Endothelial cell of umbilical vein (primary cell): ENCODE measurements around the gene DNAJC21. TPM values are rescaled to one million over a fixed set of nuclear protein-coding genes. Genes with fewer than 3 reads are reported as not detected.
A peak's percentile ranks its signal among the peaks of the same experiment; 100 is the strongest.

ENCODE experiments used
- BruUV-seq: library from RNA; stranded (reverse); fragments of 400-500 nt; replicated peaks from 2 replicates; lab custom pipeline; 2021; lab: Mats Ljungman, UMichigan
- CTCF ChIA-PET: fragments of 300-600, 350-600 bp; sonication (Branson Sonifier 250); formaldehyde crosslinking; loops from one replicate; lab custom pipeline; 2021; ENCODE audit warnings: antibody characterized with exemption, inconsistent platforms; lab: Charles Lee
- POLR2A ChIA-PET: fragments of 300-600, 350-600 bp; sonication (Branson Sonifier 250); formaldehyde crosslinking; loops from one replicate; lab custom pipeline; 2021; ENCODE audit warnings: antibody characterized with exemption, inconsistent platforms; lab: Charles Lee
- DNase-seq: peaks from one replicate; pipeline ENCODE4 v3.0.0-alpha.2; 2011; ENCODE audit warnings: low read depth, low spot score
- FAIRE-seq: peaks from 2 replicates; lab custom pipeline; 2011; peaks lifted over from hg19 to GRCh38; lab: Jason Lieb, UNC
- H2AFZ ChIP-seq: 2 replicates; pipeline ENCODE4 v1.6.0; 2012; ENCODE audit warnings: low read depth, low read length, control low read depth, inconsistent platforms
- H3K27ac ChIP-seq: 2 replicates; pipeline ENCODE4 v1.5.1; 2011; ENCODE audit warnings: low read depth, mild to moderate bottlenecking, control low read depth, low read length, moderate library complexity; ENCODE audit not compliant: insufficient read depth
- H3K27me3 ChIP-seq, 2 experiments: 2 replicates each; pipeline versions ENCODE4 v1.6.0 to v1.6.1; 2011; ENCODE audit warnings: low read length in 2 of 2, mixed read lengths in 1 of 2; ENCODE audit not compliant: control insufficient read depth in 2 of 2, insufficient read depth in 2 of 2
- H3K36me3 ChIP-seq, 2 experiments: 2 replicates in 1 of 2; 3 replicates in 1 of 2; pipeline ENCODE4 v1.5.1; 2011; ENCODE audit warnings: low read length in 2 of 2, mild to moderate bottlenecking in 1 of 2, moderate library complexity in 1 of 2; ENCODE audit not compliant: control insufficient read depth in 2 of 2, insufficient read depth in 2 of 2; ENCODE audit errors: extremely low read depth in 1 of 2
- H3K4me1 ChIP-seq: 3 replicates; pipeline ENCODE4 v1.5.1; 2011; ENCODE audit warnings: mild to moderate bottlenecking, low read length; ENCODE audit not compliant: control insufficient read depth, insufficient read depth; ENCODE audit errors: extremely low read depth
- H3K4me2 ChIP-seq: 2 replicates; pipeline ENCODE4 v1.6.1; 2011; ENCODE audit warnings: low read length, control low read depth, mixed read lengths; ENCODE audit not compliant: insufficient read depth
- H3K4me3 ChIP-seq, 3 experiments: fragments of 200-600 bp in 1 of 3; sonication (generic), shearing (Covaris generic) in 1 of 3; replicated peaks in 1 of 3; 2 replicates each; pipeline ENCODE4 v1.5.1; 2011 to 2016; ENCODE audit warnings: control low read depth in 3 of 3, low read length in 3 of 3, mild to moderate bottlenecking in 2 of 3, inconsistent platforms in 1 of 3, low read depth in 1 of 3, moderate library complexity in 1 of 3; ENCODE audit not compliant: insufficient read depth in 1 of 3
- H3K79me2 ChIP-seq: 2 replicates; pipeline ENCODE4 v1.6.0; 2012; ENCODE audit warnings: low read length, inconsistent platforms; ENCODE audit not compliant: control insufficient read depth, insufficient read depth
- H3K9ac ChIP-seq: replicated peaks from 2 replicates; pipeline ENCODE3; 2011; ENCODE audit warnings: low read length, control low read depth; ENCODE audit not compliant: insufficient read depth; ENCODE audit errors: extremely low read depth
- H3K9me1 ChIP-seq: replicated peaks from 3 replicates; pipeline ENCODE4 v1.6.0; 2011; ENCODE audit warnings: mild to moderate bottlenecking, low read length; ENCODE audit not compliant: control insufficient read depth, insufficient read depth; ENCODE audit errors: extremely low read depth
- H3K9me3 ChIP-seq: replicated peaks from 2 replicates; pipeline ENCODE4 v1.5.1; 2012; ENCODE audit warnings: low read length, inconsistent platforms; ENCODE audit not compliant: control insufficient read depth, insufficient read depth
- H4K20me1 ChIP-seq: replicated peaks from 2 replicates; pipeline ENCODE3; 2011; ENCODE audit warnings: mild to moderate bottlenecking, low read length; ENCODE audit not compliant: control insufficient read depth, insufficient read depth; ENCODE audit errors: extremely low read depth
- CTCF ChIP-seq, 2 donors: IDR thresholded peaks; 1 replicate in 1 of 2; 2 replicates in 1 of 2; pipeline ENCODE4 v1.5.1; 2011; ENCODE audit warnings: low read length in 2 of 2, mild to moderate bottlenecking in 2 of 2, moderate library complexity in 2 of 2, control low read depth in 1 of 2, inconsistent platforms in 1 of 2, low read depth in 1 of 2; ENCODE audit not compliant: insufficient read depth in 1 of 2; ENCODE audit errors: extremely low read depth in 1 of 2
- EZH2 ChIP-seq: IDR thresholded peaks from 2 replicates; pipeline ENCODE4 v1.6.1; 2012; ENCODE audit warnings: borderline replicate concordance, low read depth, mild to moderate bottlenecking, moderate library complexity, low read length, inconsistent platforms; ENCODE audit not compliant: severe bottlenecking
- FOS ChIP-seq: IDR thresholded peaks from 2 replicates; pipeline ENCODE4 v1.6.1; 2011; ENCODE audit warnings: mild to moderate bottlenecking, low read length, moderate library complexity, borderline replicate concordance; ENCODE audit not compliant: insufficient read depth
- GATA2 ChIP-seq: IDR thresholded peaks from 2 replicates; pipeline ENCODE4 v1.7.0; 2011; ENCODE audit warnings: low read depth, mild to moderate bottlenecking, moderate library complexity, mixed read lengths, low read length; ENCODE audit not compliant: insufficient read length, insufficient read depth
- JUN ChIP-seq: IDR thresholded peaks from 2 replicates; pipeline ENCODE4 v1.6.1; 2011; ENCODE audit warnings: borderline replicate concordance, low read depth; ENCODE audit not compliant: insufficient read length, insufficient read depth
- MAX ChIP-seq: IDR thresholded peaks from 2 replicates; pipeline ENCODE4 v1.6.1; 2011; ENCODE audit not compliant: insufficient read depth, insufficient read length
- MYC ChIP-seq: IDR thresholded peaks from one replicate; pipeline ENCODE4 v1.6.1; 2011; ENCODE audit warnings: mild to moderate bottlenecking, low read depth, low read length
- POLR2A ChIP-seq: IDR thresholded peaks from 2 replicates; pipeline ENCODE4 v1.6.1; 2012; ENCODE audit warnings: low read depth, mild to moderate bottlenecking, control low read depth, low read length
- POLR2AphosphoS5 ChIP-seq: IDR thresholded peaks from 2 replicates; pipeline ENCODE4 v1.6.1; 2012; ENCODE audit warnings: low read depth, mild to moderate bottlenecking, control low read depth, low read length, moderate library complexity; ENCODE audit not compliant: insufficient read depth
- dilution Hi-C: fragments of 300-500 bp; cut with MboI; formaldehyde crosslinking; loops from one replicate; pipeline ENCODE4 v1.15.0; 2019; ENCODE audit warnings: low sequenced_read_pairs; ENCODE audit not compliant: extremely low pct_ligation_motif_present
- intact Hi-C: fragments of 100-400 bp; cut with micrococcal nuclease; formaldehyde crosslinking; loops from one replicate; pipeline ENCODE4 v1.10.0; 2022
- polyA plus RNA-seq, 4 experiments: library from polyadenylated mRNA; depleted of rRNA in 3 of 4; stranded (reverse) in 3 of 4; unstranded in 1 of 4; fragments of >200 nt; gene quantifications; 2 replicates each; pipeline versions ENCODE4 v1.2.1 to v1.2.3, GENCODE V29; 2011 to 2012; ENCODE audit warnings: missing spikeins in 1 of 4
- total RNA-seq: library from RNA; stranded (reverse); gene quantifications from 2 replicates; pipeline ENCODE4 v1.2.3, GENCODE V29; 2021

Gene DNAJC21
- total and polyA plus RNA-seq, 2 donors (not counting 3 experiments of a cell fraction or from before 2014, with no cell fraction given): 5.3 to 39.4 TPM

- intact Hi-C loops (no loop called here), dilution Hi-C loops (loop anchor here (25.0 kb wide), 1 partner anchor 429 kb away; no protein-coding TSS in a partner anchor)
- TF ChIP-seq EZH2: no peak
- no peak for TF ChIP-seq MAX
- TF ChIP-seq CTCF (IDR thresholded peaks at IDR 0.05; ENCODE audit: extremely low read depth in 1 of 2, insufficient read depth in 1 of 2, low read depth in 1 of 2, low read length in 2 of 2): no peak
- no peak for TF ChIP-seq POLR2A
- Histone ChIP-seq H2AFZ (no peak overlapping the region), H3K36me3 (peaks cover 3 to 15% of the 10 kb centered on the region in 2 experiments), H4K20me1 (no peaks in the 10 kb centered on the region), H3K9me3 (no peaks in the 10 kb centered on the region), H3K27me3 (no peaks in the 10 kb centered on the region), H3K9me1 (no peaks in the 10 kb centered on the region), H3K4me3 (peak overlapping the region; percentile 77 to 97 (median 87)), H3K27ac (no peak overlapping the region), H3K4me2 (peak overlapping the region; percentile 97), H3K4me1 (peaks cover 28% of the 10 kb centered on the region), H3K9ac (peak overlapping the region; percentile 90), H3K79me2 (peaks cover 57% of the 10 kb centered on the region)
- FAIRE-seq (no peak), DNase-seq (no peak)
- no TSS peak for BruUV-seq
- POLR2A ChIA-PET: interaction anchor here (0.9 kb wide), 1 partner anchor 13 kb away, joined by 5 read pairs; the partner anchor contains the start of gene DNAJC21
- CTCF ChIA-PET: interaction anchor here (0.9 to 1.1 kb wide), 2 partner anchors 13 to 431 kb away, joined by 3 to 4 read pairs; partner anchors contain the start of gene DNAJC21
These were observed 12.8 kb upstream of the DNAJC21 start for GRCh38 chr5:34916518-34916917.

- Histone ChIP-seq H3K4me3 (no peak overlapping the region), H2AFZ (no peak overlapping the region), H3K36me3 (peaks cover 3 to 21% of the 10 kb centered on the region in 2 experiments), H3K4me1 (peaks cover 28% of the 10 kb centered on the region), H3K27me3 (no peaks in the 10 kb centered on the region), H3K9ac (no peak overlapping the region), H3K4me2 (peak overlapping the region; percentile 44), H4K20me1 (no peaks in the 10 kb centered on the region), H3K79me2 (peaks cover 57% of the 10 kb centered on the region), H3K9me3 (no peaks in the 10 kb centered on the region), H3K9me1 (no peaks in the 10 kb centered on the region), H3K27ac (no peak overlapping the region)
- BruUV-seq: no TSS peak
- POLR2A ChIA-PET: no interaction called here
- no peak for TF ChIP-seq EZH2
- TF ChIP-seq GATA2: no peak
- no peak for TF ChIP-seq POLR2AphosphoS5
- no peak for TF ChIP-seq FOS
- no peak for TF ChIP-seq MYC
- no peak for TF ChIP-seq JUN
- no peak for TF ChIP-seq MAX
- TF ChIP-seq POLR2A: no peak
- TF ChIP-seq CTCF (IDR thresholded peaks at IDR 0.05; ENCODE audit: extremely low read depth in 1 of 2, insufficient read depth in 1 of 2, low read depth in 1 of 2, low read length in 2 of 2): no peak
- CTCF ChIA-PET: no interaction called here
- dilution Hi-C loops: loop anchor here (25.0 kb wide), 1 partner anchor 431 kb away; no protein-coding TSS in a partner anchor
- no peak for DNase-seq
- no peak for FAIRE-seq
- intact Hi-C loops: no loop called here
These were observed 11.3 kb upstream of the DNAJC21 start for GRCh38 chr5:34918025-34918424.
